Fibroblast of pulmonary artery (primary cell): ENCODE measurements around the gene CRYGB.

Source experiments
- DNase-seq: peaks from one replicate; pipeline ENCODE4 v3.0.0-alpha.2; 2010; ENCODE audit warnings: low read depth
- H3K4me3 ChIP-seq: replicated peaks from 2 replicates; pipeline ENCODE4 v1.5.1; 2011; ENCODE audit warnings: low read depth, mild to moderate bottlenecking, control low read depth, low read length, moderate library complexity
- CTCF ChIP-seq: IDR thresholded peaks from 2 replicates; pipeline ENCODE4 v1.5.1; 2011; ENCODE audit warnings: mild to moderate bottlenecking, control low read depth, low read length, inconsistent platforms; ENCODE audit errors: missing control alignments

Gene CRYGB

DNA sequence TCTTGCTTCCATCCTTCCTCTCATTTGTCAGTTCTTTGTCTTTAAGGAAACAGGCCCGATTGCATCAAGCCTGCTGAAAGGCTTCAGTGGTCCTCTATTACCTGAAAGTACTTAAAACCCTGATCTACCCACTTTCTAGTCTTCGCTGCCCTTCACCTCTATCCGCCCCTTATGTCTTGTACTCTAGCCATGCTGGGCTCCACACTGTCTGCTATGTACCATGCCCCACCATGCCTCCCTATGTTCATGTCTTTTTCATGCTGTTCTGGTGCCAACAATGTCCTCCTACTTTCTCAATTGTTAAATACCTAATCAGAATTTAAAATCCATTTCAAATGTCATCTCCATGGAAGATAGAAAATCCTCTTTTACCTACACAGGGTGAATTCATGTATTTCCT lies 49.9 kb downstream of the CRYGB start:
- TF ChIP-seq CTCF = no peak
- DNase-seq = no peak
- no peak overlapping the region for H3K4me3 ChIP-seq

- no peak for TF ChIP-seq CTCF
- no peak overlapping the region for H3K4me3 ChIP-seq
Measured at GRCh38 chr2:208093128-208093527, 52.8 kb downstream of the CRYGB start.

More at GRCh38 chr2:208093128-208093527, 52.8 kb downstream of the CRYGB start:
- DNase-seq = no peak
